DND-41 (cell line): Measurements from ENCODE around the gene GALNT18.

Experiments
- ATAC-seq: fragments of 200-7000 bp; cut with Tn5 transposase; 3 replicates; pipeline ENCODE4 v1.9.1; 2021; ENCODE audit warnings: low read depth; ENCODE audit not compliant: insufficient read depth
- DNase-seq: peaks from one replicate; pipeline ENCODE4 v3.0.0-alpha.2; 2020
- H2AFZ ChIP-seq: 2 replicates; pipeline ENCODE4 v1.6.0; 2012; ENCODE audit warnings: low read depth, low read length
- H3K27ac ChIP-seq: 2 replicates; pipeline ENCODE4 v1.5.1; 2012; ENCODE audit warnings: low read length, inconsistent platforms
- H3K27me3 ChIP-seq: fragments of 200-600 bp; sonication (generic); 2 replicates; pipeline ENCODE4 v1.6.0; 2012; ENCODE audit warnings: low read length, mild to moderate bottlenecking, inconsistent platforms; ENCODE audit not compliant: insufficient read depth, poor library complexity
- H3K36me3 ChIP-seq: 2 replicates; pipeline ENCODE4 v1.5.1; 2012; ENCODE audit warnings: low read length, inconsistent platforms; ENCODE audit not compliant: insufficient read depth
- H3K4me1 ChIP-seq: 2 replicates; pipeline ENCODE4 v1.5.1; 2012; ENCODE audit warnings: mild to moderate bottlenecking, low read length; ENCODE audit not compliant: insufficient read depth
- H3K4me2 ChIP-seq: 2 replicates; pipeline ENCODE4 v1.6.0; 2012; ENCODE audit warnings: mild to moderate bottlenecking, moderate library complexity, low read length, inconsistent platforms; ENCODE audit not compliant: insufficient read depth
- H3K4me3 ChIP-seq, 2 experiments: fragments of 200-600 bp in 1 of 2; shearing (Covaris generic) in 1 of 2; 2 replicates each; pipeline ENCODE4 v1.5.1; 2012 to 2016; ENCODE audit warnings: inconsistent platforms in 2 of 2, low read length in 2 of 2, mild to moderate bottlenecking in 2 of 2, low read depth in 1 of 2, moderate library complexity in 1 of 2
- H3K79me2 ChIP-seq: 2 replicates; pipeline ENCODE4 v1.6.0; 2012; ENCODE audit warnings: low read length, inconsistent platforms; ENCODE audit not compliant: insufficient read depth
- H3K9ac ChIP-seq: 2 replicates; pipeline ENCODE4 v1.6.0; 2012; ENCODE audit warnings: low read depth, mild to moderate bottlenecking, inconsistent platforms, low read length, moderate library complexity
- H3K9me3 ChIP-seq: 2 replicates; pipeline ENCODE4 v1.5.1; 2012; ENCODE audit warnings: low read length, moderate library complexity, mild to moderate bottlenecking, inconsistent platforms; ENCODE audit not compliant: insufficient read depth, severe bottlenecking
- H4K20me1 ChIP-seq: 2 replicates; pipeline ENCODE4 v1.6.0; 2012; ENCODE audit warnings: low read length; ENCODE audit not compliant: insufficient read depth
- CTCF ChIP-seq: IDR thresholded peaks from 2 replicates; pipeline ENCODE4 v1.5.1; 2012; ENCODE audit warnings: borderline replicate concordance, low read length, moderate library complexity, mild to moderate bottlenecking; ENCODE audit not compliant: poor library complexity, severe bottlenecking; ENCODE audit errors: extremely low read depth
- EZH2 ChIP-seq: IDR thresholded peaks from 3 replicates; pipeline ENCODE4 v1.6.1; 2012; ENCODE audit warnings: borderline replicate concordance, low read depth, mild to moderate bottlenecking, moderate library complexity, low read length, inconsistent platforms; ENCODE audit not compliant: severe bottlenecking

GALNT18 gene

DNA sequence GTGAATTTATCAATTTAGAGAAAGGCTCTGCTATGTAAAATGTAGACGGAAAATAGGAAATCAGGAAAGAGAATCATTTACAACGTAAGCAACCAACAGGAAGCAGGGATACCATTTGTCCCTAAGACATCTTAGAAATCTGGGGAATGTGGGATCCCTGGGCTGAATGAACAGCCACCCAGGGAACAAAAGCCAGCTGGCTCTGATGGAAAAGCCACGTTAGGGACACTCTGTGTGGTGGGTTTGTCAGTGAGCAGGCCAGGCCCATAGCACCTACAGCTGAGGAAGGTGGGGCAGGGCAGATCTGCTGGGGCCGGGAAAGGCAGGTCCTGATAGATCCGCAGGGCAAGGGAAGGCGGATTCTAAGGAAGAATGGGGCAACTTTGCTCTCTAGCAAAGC lies 181.7 kb downstream of the GALNT18 start:
- H3K79me2 ChIP-seq = no peaks in the 10 kb centered on the region
- H3K4me1 ChIP-seq = no peaks in the 10 kb centered on the region
- H3K4me3 ChIP-seq = no peak overlapping the region
- no peak overlapping the region for H3K9ac ChIP-seq
- DNase-seq (no peak), ATAC-seq (no peak)
- TF ChIP-seq EZH2 (no peak), CTCF (no peak)
- H3K9me3 ChIP-seq = no peaks in the 10 kb centered on the region
- no peak overlapping the region for H3K27ac ChIP-seq
- no peak overlapping the region for H3K4me2 ChIP-seq
- H2AFZ ChIP-seq = no peak overlapping the region
- no peaks in the 10 kb centered on the region for H3K36me3 ChIP-seq
- H3K27me3 ChIP-seq = peaks cover 11% of the 10 kb centered on the region
- peaks cover 4% of the 10 kb centered on the region for H4K20me1 ChIP-seq

GRCh38 chr11:11439591-11439990 lies 182.2 kb downstream of the GALNT18 start:
- no peaks in the 10 kb centered on the region for H3K9me3 ChIP-seq
- H4K20me1 ChIP-seq = peaks cover 4% of the 10 kb centered on the region
- TF ChIP-seq EZH2 = no peak
- TF ChIP-seq CTCF = no peak
- H3K4me1 ChIP-seq = no peaks in the 10 kb centered on the region
- no peak overlapping the region for H3K27ac ChIP-seq
- no peak overlapping the region for H3K9ac ChIP-seq
- H3K4me2 ChIP-seq = no peak overlapping the region
- no peak overlapping the region for H2AFZ ChIP-seq
- H3K36me3 ChIP-seq = no peaks in the 10 kb centered on the region
- ATAC-seq (no peak), DNase-seq (no peak)
- H3K27me3 ChIP-seq = peaks cover 11% of the 10 kb centered on the region
- no peak overlapping the region for H3K4me3 ChIP-seq
- no peaks in the 10 kb centered on the region for H3K79me2 ChIP-seq

DNA sequence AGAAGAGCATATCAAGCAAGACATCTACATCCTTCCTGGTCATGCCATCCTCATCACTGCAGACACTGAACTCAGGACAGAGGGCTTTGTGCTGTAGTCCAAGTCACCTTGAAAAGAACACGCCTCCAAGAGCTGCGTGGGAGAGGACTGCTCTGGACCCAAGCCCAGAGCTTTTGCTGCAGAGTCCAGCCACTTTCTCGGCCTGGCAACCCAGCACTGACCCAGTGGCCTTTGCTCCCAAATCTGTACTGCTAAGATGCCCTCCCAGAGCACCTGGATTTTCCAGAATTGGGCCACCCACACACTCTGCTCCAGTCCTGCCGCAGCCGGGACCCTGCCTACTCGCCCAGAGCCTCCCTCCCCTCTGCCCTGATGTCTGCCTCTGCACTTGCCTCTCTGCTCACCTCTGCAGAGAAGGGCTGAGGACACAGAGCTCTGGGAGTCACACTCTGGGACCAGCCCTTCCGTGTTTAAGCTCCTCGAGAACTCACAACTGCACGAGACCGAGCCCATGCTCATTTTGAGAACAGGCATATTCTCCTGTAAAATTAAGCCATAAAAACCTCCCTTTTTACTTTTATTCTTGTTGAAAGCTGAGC lies 185.0 kb downstream of the GALNT18 start:
- Histone ChIP-seq H3K27me3 (peaks cover 11% of the 10 kb centered on the region), H4K20me1 (peaks cover 4% of the 10 kb centered on the region; the same call in 1 of the 2 replicates), H3K4me3 (no peak overlapping the region), H3K4me1 (no peaks in the 10 kb centered on the region), H2AFZ (no peak overlapping the region), H3K27ac (no peak overlapping the region), H3K9me3 (no peaks in the 10 kb centered on the region), H3K9ac (no peak overlapping the region), H3K79me2 (no peaks in the 10 kb centered on the region), H3K36me3 (no peaks in the 10 kb centered on the region), H3K4me2 (no peak overlapping the region)
- no peak for ATAC-seq
- DNase-seq = no peak
- TF ChIP-seq EZH2 (no peak), CTCF (no peak)
